HepG2 (cell line): ENCODE results near the gene KDM2B. TPM values are rescaled to one million over a fixed set of nuclear protein-coding genes. Genes with fewer than 3 reads are reported as not detected.

Experiments used
- BRCA1 ChIP-seq: sonication (generic); formaldehyde crosslinking; IDR thresholded peaks from 2 replicates; pipeline ENCODE4 v1.4.0; 2020; ENCODE audit warnings: missing genetic modification reagents
- E2F2 ChIP-seq: sonication (generic); formaldehyde crosslinking; IDR thresholded peaks from 2 replicates; pipeline ENCODE4 v1.4.0; 2020; ENCODE audit warnings: missing genetic modification reagents, borderline replicate concordance
- GPN1 ChIP-seq: sonication (generic); formaldehyde crosslinking; IDR thresholded peaks from 2 replicates; pipeline ENCODE4 v1.5.1; 2020; ENCODE audit warnings: missing genetic modification reagents, borderline replicate concordance
- KAT8 ChIP-seq: IDR thresholded peaks from 2 replicates; pipeline ENCODE4 v1.6.1; 2016; ENCODE audit warnings: missing genetic modification reagents, missing compliant biosample characterization
- KDM2A ChIP-seq: sonication (generic); formaldehyde crosslinking; IDR thresholded peaks from 2 replicates; pipeline ENCODE4 v1.4.0; 2020; ENCODE audit warnings: low read depth, missing genetic modification reagents, borderline replicate concordance
- NONO ChIP-seq, 2 experiments: fragments of 450-650 bp in 1 of 2; sonication (generic) in 1 of 2; formaldehyde crosslinking in 1 of 2; IDR thresholded peaks in 1 of 2; conservative IDR thresholded peaks in 1 of 2; 2 replicates each; pipeline versions ENCODE4 v1.6.1 to v1.8.0; 2017 to 2022; ENCODE audit warnings: mild to moderate bottlenecking in 1 of 2, missing genetic modification reagents in 1 of 2, moderate library complexity in 1 of 2
- PCBP1 ChIP-seq: fragments of 200-400 bp; formaldehyde crosslinking; IDR thresholded peaks from 2 replicates; pipeline ENCODE4 v1.6.1; 2017; ENCODE audit warnings: mild to moderate bottlenecking, low read depth, low read length, borderline replicate concordance
- POLR2G ChIP-seq: fragments of 200-400 bp; formaldehyde crosslinking; IDR thresholded peaks from 2 replicates; pipeline ENCODE4 v1.6.1; 2018; ENCODE audit warnings: mild to moderate bottlenecking, low read depth, low read length, moderate library complexity
- RXRB ChIP-seq: IDR thresholded peaks from 2 replicates; pipeline ENCODE4 v1.6.1; 2016; ENCODE audit warnings: borderline replicate concordance, missing genetic modification reagents, missing compliant biosample characterization
- TCF7L2 ChIP-seq: IDR thresholded peaks from 2 replicates; pipeline ENCODE4 v1.6.1; 2011; ENCODE audit warnings: mild to moderate bottlenecking, low read depth, low read length, moderate library complexity
- YY1 ChIP-seq: IDR thresholded peaks from 2 replicates; pipeline ENCODE4 v1.6.1; 2011; ENCODE audit warnings: low read length, low read depth, moderate library complexity, mild to moderate bottlenecking; ENCODE audit not compliant: insufficient read depth, insufficient replicate concordance
- ZNF383 ChIP-seq: sonication (generic); formaldehyde crosslinking; IDR thresholded peaks from 2 replicates; pipeline ENCODE4 v1.4.0; 2020; ENCODE audit warnings: missing genetic modification reagents, mild to moderate bottlenecking, borderline replicate concordance
- ZNF431 ChIP-seq: sonication (generic); formaldehyde crosslinking; IDR thresholded peaks from 2 replicates; pipeline ENCODE4 v1.9.0; 2022; ENCODE audit warnings: missing genetic modification reagents, low read depth, mild to moderate bottlenecking, borderline replicate concordance
- ZNF460 ChIP-seq: sonication (generic); formaldehyde crosslinking; IDR thresholded peaks from 2 replicates; pipeline ENCODE4 v1.5.1; 2020; ENCODE audit warnings: missing genetic modification reagents, mild to moderate bottlenecking, borderline replicate concordance
- ZNF468 ChIP-seq: sonication (generic); formaldehyde crosslinking; IDR thresholded peaks from 2 replicates; pipeline ENCODE4 v1.8.0; 2022; ENCODE audit warnings: mild to moderate bottlenecking, moderate library complexity, missing genetic modification reagents
- ZNF484 ChIP-seq: sonication (generic); formaldehyde crosslinking; IDR thresholded peaks from 2 replicates; pipeline ENCODE4 v1.5.1; 2020; ENCODE audit warnings: mild to moderate bottlenecking, low read depth, missing genetic modification reagents, borderline replicate concordance
- ZNF607 ChIP-seq: sonication (generic); formaldehyde crosslinking; IDR thresholded peaks from 2 replicates; pipeline ENCODE4 v1.5.1; 2020; ENCODE audit warnings: missing genetic modification reagents, mild to moderate bottlenecking, borderline replicate concordance
- ZNF720 ChIP-seq: sonication (generic); formaldehyde crosslinking; IDR thresholded peaks from 2 replicates; pipeline ENCODE4 v1.4.0; 2020; ENCODE audit warnings: missing genetic modification reagents
- ZNF746 ChIP-seq: sonication (generic); formaldehyde crosslinking; IDR thresholded peaks from 2 replicates; pipeline ENCODE4 v1.8.0; 2022; ENCODE audit warnings: mild to moderate bottlenecking, missing genetic modification reagents
- ZNF772 ChIP-seq: sonication (generic); formaldehyde crosslinking; IDR thresholded peaks from 2 replicates; pipeline ENCODE4 v1.5.0; 2020; ENCODE audit warnings: mild to moderate bottlenecking, missing genetic modification reagents
- polyA plus RNA-seq, 8 experiments: library from polyadenylated mRNA; depleted of rRNA in 3 of 8; stranded (reverse) in 7 of 8; unstranded in 1 of 8; fragments of >200 nt; fragmentation: Illumina TruSeq in 4 of 8; extraction: Trizol in 4 of 8; gene quantifications; 2 replicates each; pipeline versions ENCODE4 v1.2.1 to v1.2.3, GENCODE V29; 2011 to 2016; ENCODE audit warnings: low read depth in 4 of 8, missing spikeins in 1 of 8, mixed read lengths in 1 of 8; ENCODE audit not compliant: insufficient read depth in 1 of 8
- total RNA-seq, 5 experiments: library from RNA; depleted of rRNA; stranded (reverse); fragments of >200 nt; fragmentation: Illumina TruSeq; extraction: Trizol; gene quantifications; 2 replicates each; pipeline ENCODE4 v1.2.3, GENCODE V29; 2016; ENCODE audit warnings: low read depth in 1 of 5
- TF ChIP-seq, protein P1 (sequence below): sonication (generic); formaldehyde crosslinking; IDR thresholded peaks from 2 replicates; pipeline ENCODE4 v1.5.1; 2020; ENCODE audit warnings: missing genetic modification reagents, mild to moderate bottlenecking, borderline replicate concordance
- TF ChIP-seq, protein P2 (sequence below): sonication (generic); formaldehyde crosslinking; IDR thresholded peaks from 2 replicates; pipeline ENCODE4 v1.4.0; 2020; ENCODE audit warnings: missing genetic modification reagents, mild to moderate bottlenecking, borderline replicate concordance

Gene KDM2B
- total and polyA plus RNA-seq, 2 of the 13 experiments (the other 11 are each of a cell fraction or from before 2014, with no cell fraction given), result 17.5 to 26.1 TPM

- TF ChIP-seq, protein P1, sequence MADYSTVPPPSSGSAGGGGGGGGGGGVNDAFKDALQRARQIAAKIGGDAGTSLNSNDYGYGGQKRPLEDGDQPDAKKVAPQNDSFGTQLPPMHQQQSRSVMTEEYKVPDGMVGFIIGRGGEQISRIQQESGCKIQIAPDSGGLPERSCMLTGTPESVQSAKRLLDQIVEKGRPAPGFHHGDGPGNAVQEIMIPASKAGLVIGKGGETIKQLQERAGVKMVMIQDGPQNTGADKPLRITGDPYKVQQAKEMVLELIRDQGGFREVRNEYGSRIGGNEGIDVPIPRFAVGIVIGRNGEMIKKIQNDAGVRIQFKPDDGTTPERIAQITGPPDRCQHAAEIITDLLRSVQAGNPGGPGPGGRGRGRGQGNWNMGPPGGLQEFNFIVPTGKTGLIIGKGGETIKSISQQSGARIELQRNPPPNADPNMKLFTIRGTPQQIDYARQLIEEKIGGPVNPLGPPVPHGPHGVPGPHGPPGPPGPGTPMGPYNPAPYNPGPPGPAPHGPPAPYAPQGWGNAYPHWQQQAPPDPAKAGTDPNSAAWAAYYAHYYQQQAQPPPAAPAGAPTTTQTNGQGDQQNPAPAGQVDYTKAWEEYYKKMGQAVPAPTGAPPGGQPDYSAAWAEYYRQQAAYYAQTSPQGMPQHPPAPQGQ (CRISPR knock-in tag), result no peak
- TF ChIP-seq YY1 (peak; percentile 9), ZNF431 (CRISPR knock-in tag) (no peak; the same call in 1 of the 2 replicates), PCBP1 (no peak), KDM2A (no peak), BRCA1 (no peak), KAT8 (peak; percentile 77), ZNF484 (CRISPR knock-in tag) (no peak), ZNF772 (CRISPR knock-in tag) (peak; percentile 75), E2F2 (CRISPR knock-in tag) (no peak), ZNF468 (no peak), RXRB (peak; percentile 94), ZNF460 (CRISPR knock-in tag) (no peak; the same call in 1 of the 2 replicates), ZNF720 (CRISPR knock-in tag) (no peak), ZNF383 (CRISPR knock-in tag) (no peak), TCF7L2 (peak; percentile 96), ZNF746 (CRISPR knock-in tag) (peak; percentile 66; the same call in 1 of the 2 replicates), NONO (IDR thresholded peaks at IDR 0.05) (no peak), NONO (CRISPR knock-in tag; conservative IDR thresholded peaks at IDR 0.05) (peak; percentile 63; the same call in 1 of the 2 replicates), GPN1 (CRISPR knock-in tag) (no peak), ZNF607 (CRISPR knock-in tag) (peak; percentile 48; the same call in 1 of the 2 replicates), POLR2G (no peak)
- TF ChIP-seq, protein P2, sequence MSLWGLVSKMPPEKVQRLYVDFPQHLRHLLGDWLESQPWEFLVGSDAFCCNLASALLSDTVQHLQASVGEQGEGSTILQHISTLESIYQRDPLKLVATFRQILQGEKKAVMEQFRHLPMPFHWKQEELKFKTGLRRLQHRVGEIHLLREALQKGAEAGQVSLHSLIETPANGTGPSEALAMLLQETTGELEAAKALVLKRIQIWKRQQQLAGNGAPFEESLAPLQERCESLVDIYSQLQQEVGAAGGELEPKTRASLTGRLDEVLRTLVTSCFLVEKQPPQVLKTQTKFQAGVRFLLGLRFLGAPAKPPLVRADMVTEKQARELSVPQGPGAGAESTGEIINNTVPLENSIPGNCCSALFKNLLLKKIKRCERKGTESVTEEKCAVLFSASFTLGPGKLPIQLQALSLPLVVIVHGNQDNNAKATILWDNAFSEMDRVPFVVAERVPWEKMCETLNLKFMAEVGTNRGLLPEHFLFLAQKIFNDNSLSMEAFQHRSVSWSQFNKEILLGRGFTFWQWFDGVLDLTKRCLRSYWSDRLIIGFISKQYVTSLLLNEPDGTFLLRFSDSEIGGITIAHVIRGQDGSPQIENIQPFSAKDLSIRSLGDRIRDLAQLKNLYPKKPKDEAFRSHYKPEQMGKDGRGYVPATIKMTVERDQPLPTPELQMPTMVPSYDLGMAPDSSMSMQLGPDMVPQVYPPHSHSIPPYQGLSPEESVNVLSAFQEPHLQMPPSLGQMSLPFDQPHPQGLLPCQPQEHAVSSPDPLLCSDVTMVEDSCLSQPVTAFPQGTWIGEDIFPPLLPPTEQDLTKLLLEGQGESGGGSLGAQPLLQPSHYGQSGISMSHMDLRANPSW, result peak; percentile 77
Measured at GRCh38 chr12:121550974-121551634, 29.7 kb downstream of the KDM2B start (continued).
